Astrocyte (in vitro differentiated cells and primary cell): ENCODE data around the gene CABLES1.

ENCODE experiments used
- CTCF ChIP-seq: IDR thresholded peaks from 2 replicates; pipeline ENCODE4 v1.5.1; 2011; ENCODE audit warnings: low read depth, mild to moderate bottlenecking, inconsistent platforms, low read length, moderate library complexity; ENCODE audit not compliant: insufficient read depth
- EZH2 ChIP-seq: IDR thresholded peaks from 2 replicates; pipeline ENCODE4 v1.6.1; 2012; ENCODE audit warnings: mild to moderate bottlenecking, low read length, inconsistent platforms; ENCODE audit not compliant: insufficient read depth

GRCh38 chr18:23088310-23088709 lies 47.0 kb upstream of the CABLES1 start:
- TF ChIP-seq CTCF (no peak), EZH2 (no peak)
